Head of caudate nucleus (tissue), 42 donors: ENCODE measurements around the gene RASGRF1.

Experiments
- DNase-seq, 42 donors: peaks; one replicate each; pipeline versions ENCODE4 v3.0.0 to v3.0.0-alpha.2; 2020 to 2021; ENCODE audit warnings: mixed read lengths in 7 of 42
- intact Hi-C: fragments of 100-400 bp; cut with DNase I; formaldehyde crosslinking; loops from one replicate; pipeline ENCODE4 v1.15.0; 2022

Gene RASGRF1

DNA sequence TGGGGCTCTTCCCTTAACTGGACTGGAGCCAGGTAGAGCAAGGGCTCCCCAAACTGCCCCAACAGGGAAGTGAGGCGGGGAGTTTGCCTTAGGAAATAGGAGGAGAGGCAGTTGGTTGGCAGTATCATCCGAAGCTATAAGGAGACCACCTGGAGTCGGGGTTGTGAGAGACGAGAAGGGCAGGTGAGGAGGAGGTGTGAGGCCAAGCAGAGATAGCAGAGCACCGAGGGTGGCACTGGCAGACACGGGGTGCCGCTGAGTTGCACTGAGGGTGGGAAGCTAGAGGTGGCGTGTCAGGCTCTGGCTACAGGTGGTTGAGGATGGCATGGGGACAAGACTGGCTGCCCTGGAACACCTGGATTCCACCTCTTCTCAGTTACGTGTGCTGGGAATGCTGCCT lies 17.2 kb downstream of the RASGRF1 start:
- DNase-seq: no peak
- intact Hi-C loops: no loop called here

GRCh38 chr15:79071901-79072300 lies 18.7 kb downstream of the RASGRF1 start:
- DNase-seq: no peak
- intact Hi-C loops: no loop called here

- intact Hi-C loops: no loop called here
Observed at GRCh38 chr15:79068790-79069189, 21.8 kb downstream of the RASGRF1 start.

GRCh38 chr15:79067969-79068368 lies 22.6 kb downstream of the RASGRF1 start:
- DNase-seq: peak in 1 of 42 donors; percentile 19
- intact Hi-C loops: no loop called here

More at GRCh38 chr15:79068790-79069189, 21.8 kb downstream of the RASGRF1 start:
- DNase-seq: no peak

DNA sequence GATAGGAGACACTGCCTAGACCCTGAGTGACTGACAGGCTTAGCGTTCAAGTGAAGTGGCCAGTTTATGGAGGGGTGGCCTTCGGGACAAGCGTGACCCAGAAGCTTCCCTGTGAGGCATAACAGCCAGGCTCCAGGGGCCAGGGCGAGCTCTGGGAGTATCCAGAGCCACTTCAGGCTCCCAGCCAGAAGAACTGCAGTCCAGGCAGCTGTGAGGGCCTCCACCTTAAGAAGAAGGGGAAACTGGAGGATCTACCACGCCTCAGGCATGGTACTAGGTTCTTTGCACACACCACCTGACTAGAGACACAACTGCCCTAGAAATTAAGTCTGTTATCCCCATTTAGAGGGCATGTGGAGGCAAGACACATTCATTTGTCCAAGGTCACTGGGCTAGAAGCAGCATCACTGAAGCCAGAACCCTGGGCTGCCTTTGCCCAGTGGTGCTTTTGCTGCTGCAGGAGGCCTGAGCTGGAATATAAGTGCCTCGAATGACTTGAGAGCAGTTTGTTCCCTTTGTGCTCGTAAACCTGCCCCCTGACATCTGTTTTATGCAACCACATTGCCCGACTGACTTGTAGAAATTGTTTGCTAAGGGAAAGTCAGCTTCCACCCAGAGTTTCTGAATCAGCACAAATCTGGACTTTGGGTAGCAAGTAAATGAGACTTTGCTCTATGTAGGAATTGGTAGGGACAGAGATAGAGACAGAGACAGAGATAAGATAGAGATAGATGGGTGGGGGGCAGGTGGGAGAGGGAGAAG lies 23.3 kb downstream of the RASGRF1 start:
- intact Hi-C loops: no loop called here
- DNase-seq: no peak

- no peak for DNase-seq
- intact Hi-C loops: no loop called here
Observed at GRCh38 chr15:79066391-79067071, 24.0 kb downstream of the RASGRF1 start.

DNA sequence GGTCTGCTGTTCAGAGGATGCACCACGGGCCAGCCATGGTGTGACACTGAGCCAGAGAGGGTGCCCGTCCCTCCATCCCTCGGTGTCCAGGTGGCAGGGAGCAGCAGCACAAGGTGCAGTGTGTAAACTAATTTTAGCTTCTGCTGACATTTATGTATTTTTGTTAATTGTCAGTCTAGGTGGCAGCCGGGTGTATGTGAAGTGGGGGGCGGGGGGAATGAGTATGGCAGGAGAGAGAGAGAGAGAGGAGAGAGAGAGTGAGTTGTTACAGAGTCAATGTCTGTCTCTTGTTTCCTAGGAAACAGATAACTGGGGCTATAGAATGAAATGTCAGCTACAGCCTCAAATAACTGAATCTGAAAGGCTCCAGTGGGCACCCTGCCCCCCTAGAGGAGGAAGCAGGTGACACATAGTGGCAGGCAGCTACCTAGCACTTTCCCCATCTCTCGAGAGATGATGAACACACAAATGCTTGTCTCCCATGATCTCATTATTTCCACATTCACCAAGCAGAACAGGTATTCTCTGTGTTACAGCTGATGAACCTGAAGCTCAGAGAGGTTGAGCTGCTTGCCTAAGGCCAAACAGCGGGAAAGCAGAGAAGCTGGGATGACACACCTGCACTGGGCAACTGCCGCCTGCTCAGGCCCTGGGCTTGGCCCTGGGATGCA lies 24.7 kb downstream of the RASGRF1 start:
- intact Hi-C loops: no loop called here
- peak in 30 of 42 donors; percentile 14 to 73 (median 42) for DNase-seq

- intact Hi-C loops: no loop called here
- DNase-seq: no peak
Observed at GRCh38 chr15:79065361-79065705, 25.2 kb downstream of the RASGRF1 start.

DNA sequence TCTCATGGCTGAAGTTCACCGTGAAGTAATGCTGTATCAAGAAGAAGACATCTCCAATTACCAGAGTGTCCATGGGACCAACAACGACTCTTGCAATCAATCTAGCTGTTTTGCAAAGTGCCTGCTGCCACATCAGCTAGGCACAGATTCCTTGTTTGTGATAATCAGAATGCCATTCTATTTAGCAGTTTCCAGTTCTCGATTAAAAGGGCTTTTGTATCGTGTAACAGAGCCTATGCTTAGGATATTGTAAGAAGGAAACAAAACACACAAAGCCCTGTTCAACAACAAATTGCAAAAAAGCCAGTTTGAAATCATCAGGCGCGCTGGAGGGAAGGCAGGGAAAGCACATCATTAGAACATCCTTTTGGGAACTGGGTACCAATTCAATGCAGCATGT lies 26.1 kb downstream of the RASGRF1 start:
- intact Hi-C loops: no loop called here
- peak in 3 of 42 donors; percentile 22 to 38 (median 32) for DNase-seq

DNA sequence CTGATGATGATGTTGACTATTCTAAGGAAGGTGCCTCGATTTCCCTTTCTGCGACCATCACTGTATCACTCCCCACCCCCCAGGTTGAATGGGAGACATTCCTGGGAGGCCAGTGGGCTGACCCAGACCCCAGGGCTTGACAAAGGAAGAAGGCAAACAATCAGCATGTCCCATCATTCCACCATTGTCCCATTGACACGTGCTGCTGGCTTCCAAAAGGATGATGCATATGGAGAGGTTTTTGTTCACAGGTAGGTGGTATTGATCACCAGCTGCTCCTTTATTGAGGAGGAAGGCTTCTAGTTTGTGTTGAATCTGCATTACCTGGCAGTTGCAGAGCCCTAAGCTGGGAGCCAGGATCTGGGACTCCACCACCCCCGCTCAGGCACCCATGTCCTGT lies 30.4 kb downstream of the RASGRF1 start:
- intact Hi-C loops: no loop called here
- DNase-seq: no peak

- DNase-seq: no peak
- intact Hi-C loops: no loop called here
Observed at GRCh38 chr15:79059081-79059572, 31.5 kb downstream of the RASGRF1 start.

GRCh38 chr15:79058260-79058850 lies 32.2 kb downstream of the RASGRF1 start:
- intact Hi-C loops: no loop called here
- DNase-seq: no peak

GRCh38 chr15:79057050-79057449 lies 33.5 kb downstream of the RASGRF1 start:
- intact Hi-C loops: no loop called here
- no peak for DNase-seq

DNA sequence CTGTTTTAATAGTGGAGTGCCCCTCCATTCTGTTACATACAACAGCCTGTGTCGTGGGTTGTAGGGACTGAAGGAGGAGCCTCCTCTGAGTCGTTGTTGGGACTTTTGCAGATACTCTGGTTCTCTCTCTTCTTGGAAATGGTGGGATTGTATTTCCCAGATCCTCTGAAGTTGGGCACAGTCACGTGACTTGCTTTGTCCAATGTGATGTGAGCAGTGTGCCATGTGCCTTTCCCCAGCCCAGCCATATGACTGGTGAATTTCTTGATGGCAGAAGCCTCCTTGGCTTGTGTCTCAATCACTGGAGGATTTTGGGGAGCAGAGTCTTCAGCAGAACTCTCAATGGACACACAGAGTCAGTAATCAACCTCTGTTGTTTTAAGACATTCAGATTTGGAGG lies 36.2 kb downstream of the RASGRF1 start:
- DNase-seq: no peak
- intact Hi-C loops: no loop called here

GRCh38 chr15:79053894-79054293 lies 36.7 kb downstream of the RASGRF1 start:
- no peak for DNase-seq
- intact Hi-C loops: no loop called here

GRCh38 chr15:79051941-79052731 lies 38.4 kb downstream of the RASGRF1 start:
- intact Hi-C loops: no loop called here
- DNase-seq: peak in 7 of 42 donors; percentile 24 to 49 (median 32)

- intact Hi-C loops: no loop called here
- DNase-seq: peak in 5 of 42 donors; percentile 21 to 49 (median 43)
Observed at GRCh38 chr15:79051029-79051428, 39.6 kb downstream of the RASGRF1 start.

- DNase-seq: no peak
- intact Hi-C loops: no loop called here
Observed at GRCh38 chr15:79050341-79050740, 40.2 kb downstream of the RASGRF1 start.

GRCh38 chr15:79049416-79049815 lies 41.2 kb downstream of the RASGRF1 start:
- DNase-seq: no peak
- intact Hi-C loops: no loop called here
